GM10266 (cell line): ENCODE data around the gene UCP2.
A peak's percentile ranks its signal among the peaks of the same experiment; 100 is the strongest.
"Not testable (repeated sequence)": the region's sequence is repeated elsewhere in the genome, so short reads cannot be mapped to it uniquely, and the experiment has no call there.

ENCODE experiments used
- DNase-seq: peaks from one replicate; pipeline ENCODE4 v3.0.0; 2012; ENCODE audit errors: extremely low spot score
- CTCF ChIP-seq: IDR thresholded peaks from 2 replicates; pipeline ENCODE4 v1.5.1; 2012; ENCODE audit warnings: mild to moderate bottlenecking, low read depth; ENCODE audit not compliant: control insufficient read depth, insufficient read depth; ENCODE audit errors: missing control alignments

Gene UCP2

GRCh38 chr11:73990730-73991129 lies 8.1 kb upstream of the UCP2 start:
- no peak for DNase-seq

GRCh38 chr11:73989156-73989555 lies 6.5 kb upstream of the UCP2 start:
- peak; percentile 13 for TF ChIP-seq CTCF
- DNase-seq = no peak

More at GRCh38 chr11:73990730-73991129, 8.1 kb upstream of the UCP2 start:
- TF ChIP-seq CTCF = no peak

GRCh38 chr11:73988227-73988626 lies 5.6 kb upstream of the UCP2 start:
- no peak for TF ChIP-seq CTCF
- no peak for DNase-seq

- not testable (repeated sequence) for DNase-seq
Observed at GRCh38 chr11:73985661-73986060, 3.0 kb upstream of the UCP2 start.

- TF ChIP-seq CTCF = no peak
- no peak for DNase-seq
Observed at GRCh38 chr11:73983741-73984538, 1.3 kb upstream of the UCP2 start.

- peak; percentile 97 for DNase-seq
- no peak for TF ChIP-seq CTCF
Observed at GRCh38 chr11:73982990-73983740, 522 bp upstream of the UCP2 start.

- no peak for TF ChIP-seq CTCF
- no peak for DNase-seq
Observed at GRCh38 chr11:73981051-73981805, 1.4 kb downstream of the UCP2 start.
